Measurements from ENCODE around the gene SNX17. TPM values are rescaled to one million over a fixed set of nuclear protein-coding genes. Genes with fewer than 3 reads are reported as not detected.

Gene SNX17
- total and polyA plus RNA-seq, 2 of the 13 experiments (the other 11 are each of a cell fraction or from before 2014, with no cell fraction given), result 75.0 to 109 TPM

GRCh38 chr2:27379836-27380625, 9.6 kb downstream of the SNX17 start (continued):
- TF ChIP-seq ARID4A (CRISPR knock-in tag; IDR thresholded peaks at IDR 0.05; ENCODE audit: borderline replicate concordance) (0 out of 2 replicates have a peak, but pooled peaks have one; percentile 23), NBN (conservative IDR thresholded peaks at IDR 0.05) (no peak), ZSCAN22 (CRISPR knock-in tag; IDR thresholded peaks at IDR 0.05) (no peak), MIER3 (CRISPR knock-in tag; IDR thresholded peaks at IDR 0.05; ENCODE audit: borderline replicate concordance) (no peak), E2F2 (CRISPR knock-in tag; IDR thresholded peaks at IDR 0.05; ENCODE audit: borderline replicate concordance) (no peak), SNAPC5 (CRISPR knock-in tag; IDR thresholded peaks at IDR 0.05; ENCODE audit: borderline replicate concordance) (no peak), ZFP91 (CRISPR knock-in tag; IDR thresholded peaks at IDR 0.05; ENCODE audit: borderline replicate concordance) (no peak), ZNF446 (CRISPR knock-in tag; IDR thresholded peaks at IDR 0.05) (0 out of 2 replicates have a peak, but pooled peaks have one; percentile 41), KDM4B (CRISPR knock-in tag; IDR thresholded peaks at IDR 0.05) (no peak), MAFF (IDR thresholded peaks at IDR 0.05; ENCODE audit: low read depth, low read length) (no peak), TFE3 (CRISPR knock-in tag; IDR thresholded peaks at IDR 0.05) (peak; percentile 16; the same call in 1 of the 2 replicates), PHF8 (CRISPR knock-in tag; IDR thresholded peaks at IDR 0.05) (peak; percentile 14; the same call in 1 of the 2 replicates), SNRNP70 (IDR thresholded peaks at IDR 0.05; ENCODE audit: low read depth, low read length) (no peak), POLR2A (IDR thresholded peaks at IDR 0.05; ENCODE audit: insufficient read depth in 1 of 2, low read depth in 2 of 2, low read length in 2 of 2) (peak; percentile 38 to 39; a peak in 3 of 4 replicates), MYPOP (CRISPR knock-in tag; IDR thresholded peaks at IDR 0.05) (no peak), HNRNPUL1 (IDR thresholded peaks at IDR 0.05; ENCODE audit: low read depth, low read length) (no peak), GPBP1L1 (CRISPR knock-in tag; IDR thresholded peaks at IDR 0.05) (no peak), PHF21A (CRISPR knock-in tag; IDR thresholded peaks at IDR 0.05) (no peak)

Measured in HepG2 (cell line).